ENCODE results near the gene TCTA.

TCTA gene

GRCh38 chr3:49410846-49411534 is 1.2 kb upstream of the TCTA start:
- no peak for DNase-seq

DNA sequence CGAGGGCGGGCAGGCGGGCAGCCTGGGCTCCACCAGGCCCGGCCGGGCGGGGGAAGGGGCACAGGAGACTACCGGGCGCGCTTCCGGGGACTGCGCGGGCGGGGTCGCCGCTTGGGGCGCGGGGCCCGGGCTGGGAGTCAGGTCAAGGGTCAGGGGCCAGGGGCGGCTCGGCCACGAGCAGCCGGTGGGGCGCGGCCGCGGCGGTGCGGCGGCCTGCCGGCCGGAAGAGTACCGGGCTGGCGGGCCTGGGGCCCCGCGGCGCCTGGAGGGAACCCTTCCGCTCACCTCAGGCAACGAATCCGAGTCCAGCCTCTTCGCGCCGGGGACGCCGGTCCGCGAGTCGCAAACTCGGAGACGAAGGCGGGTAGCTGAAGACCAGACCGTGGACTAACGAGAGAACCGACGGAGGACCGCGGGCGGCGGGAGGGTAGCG is 672 bp upstream of the TCTA start:
- peak; percentile 64 for DNase-seq

DNA sequence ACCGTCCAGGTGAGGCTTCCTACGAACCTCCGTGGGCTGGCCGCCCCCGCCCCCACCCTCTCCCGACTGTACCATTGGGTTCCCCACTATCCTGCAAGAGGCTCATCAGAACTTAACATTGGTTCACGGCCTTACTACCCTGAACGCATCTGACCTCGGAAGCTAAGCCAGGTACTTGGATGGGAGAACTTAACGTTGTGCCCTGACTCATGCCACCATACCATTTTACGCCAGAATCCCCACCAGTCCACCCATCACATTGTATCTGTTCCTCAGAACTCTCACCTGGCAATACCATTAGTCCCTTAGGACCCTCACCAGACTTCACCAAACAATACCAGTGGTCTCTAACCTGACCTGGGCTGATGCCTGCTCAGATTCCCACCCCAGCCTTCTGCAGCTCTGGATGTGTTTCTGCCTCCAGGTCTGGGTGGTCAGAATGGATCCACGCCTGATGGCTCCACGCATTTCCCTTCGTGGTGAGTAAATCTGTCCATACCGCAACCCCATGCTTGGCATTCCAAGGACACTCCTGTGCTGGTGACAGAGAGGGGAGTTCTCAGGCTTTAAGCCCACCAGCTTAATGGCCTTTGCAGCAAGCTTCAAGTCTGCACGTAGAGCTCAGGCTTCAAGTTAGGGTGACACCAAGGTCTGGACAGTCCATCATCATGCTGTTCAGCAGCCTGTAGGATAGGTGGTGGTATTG is 562 bp downstream of the TCTA start:
- no peak for DNase-seq

DNA sequence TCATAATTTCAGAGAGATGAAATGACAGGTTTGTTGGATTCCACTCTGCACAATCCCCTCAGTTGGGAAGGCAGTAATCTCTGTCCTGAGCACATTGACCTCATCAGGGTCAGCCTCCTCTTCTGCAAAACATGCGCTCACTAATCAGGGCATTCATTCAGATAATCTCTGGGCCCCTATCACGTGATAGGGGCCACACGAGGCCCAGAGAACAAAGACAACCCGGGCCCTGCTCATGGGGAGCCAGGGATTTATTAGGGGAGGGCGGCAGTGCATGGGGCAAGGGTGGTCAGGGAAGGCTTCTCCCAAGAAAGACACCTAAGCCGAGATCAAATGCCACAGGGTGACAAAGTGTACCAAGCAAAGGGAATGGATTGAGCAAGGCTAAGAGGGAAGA is 1.1 kb downstream of the TCTA start:
- no peak for DNase-seq

- no peak for DNase-seq
These were observed 2.5 kb downstream of the TCTA start for GRCh38 chr3:49414753-49415152.

DNA sequence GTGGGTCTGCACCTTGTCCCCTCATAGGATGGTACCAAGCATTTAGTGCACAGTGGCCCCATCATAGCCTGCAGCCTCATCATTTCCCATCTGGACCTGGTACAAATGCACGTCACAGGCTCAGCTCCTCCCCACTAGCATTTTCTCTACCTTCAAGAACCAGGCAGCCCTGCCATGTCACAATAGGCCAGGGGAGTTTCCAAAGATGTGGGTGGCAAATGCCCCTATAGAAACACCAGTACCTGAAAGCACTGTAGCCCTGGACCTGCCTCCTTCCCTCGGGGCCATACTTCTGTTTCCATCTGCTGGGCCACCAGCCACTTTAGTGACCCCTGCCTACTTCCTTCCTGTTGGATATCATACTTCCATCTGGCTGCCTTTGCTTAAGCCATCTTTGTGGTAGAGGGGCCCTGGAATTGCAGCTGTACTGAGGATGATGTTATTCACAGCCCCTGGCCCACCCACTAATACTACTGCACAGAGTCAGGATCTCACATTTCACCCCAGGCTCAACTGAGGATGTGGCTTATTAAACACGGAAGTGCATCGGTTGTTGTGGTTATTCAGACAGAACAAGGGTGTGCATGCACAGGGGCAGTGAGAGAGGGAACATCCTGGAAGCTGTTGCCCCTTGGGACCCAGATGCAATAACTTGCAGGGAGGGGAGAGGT is 3.8 kb downstream of the TCTA start:
- DNase-seq = peak; percentile 74

DNA sequence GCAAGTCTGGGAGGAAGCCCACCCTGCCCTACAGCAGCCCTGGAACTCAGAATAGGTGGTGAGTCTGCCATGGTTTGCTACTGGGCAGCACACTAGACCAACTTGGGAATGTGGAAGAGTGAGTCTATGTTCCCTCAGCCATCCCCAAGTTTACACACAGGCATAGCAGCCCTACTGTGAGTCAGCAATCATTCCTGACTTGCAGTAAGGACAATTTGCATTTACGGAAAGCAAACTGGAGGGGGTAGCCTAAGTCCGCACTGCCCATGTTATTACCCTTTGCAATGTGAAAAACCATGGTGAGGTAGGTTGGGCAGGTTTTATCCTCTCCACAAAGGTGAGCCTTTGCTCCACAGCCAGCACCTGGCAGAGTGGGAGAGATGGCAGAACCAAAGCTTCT is 4.6 kb downstream of the TCTA start:
- no peak for DNase-seq

GRCh38 chr3:49417516-49418120 is 5.4 kb downstream of the TCTA start:
- DNase-seq = no peak

- peak; percentile 40 for DNase-seq
These were observed 9.7 kb downstream of the TCTA start for GRCh38 chr3:49421890-49422378.

GRCh38 chr3:49422379-49423248 is 10.4 kb downstream of the TCTA start, which contains the start of gene AMT:
Gene AMT, minus strand, starts transcription at chr3:49422473. Its CDS starts 23 bp downstream, at chr3:49422450.
- DNase-seq = no peak

GRCh38 chr3:49424816-49425215 is 12.6 kb downstream of the TCTA start:
- no peak for DNase-seq

- DNase-seq = no peak
These were observed 15.4 kb downstream of the TCTA start for GRCh38 chr3:49427586-49427985.

GRCh38 chr3:49428752-49429080 is 16.5 kb downstream of the TCTA start:
- no peak for DNase-seq

DNA sequence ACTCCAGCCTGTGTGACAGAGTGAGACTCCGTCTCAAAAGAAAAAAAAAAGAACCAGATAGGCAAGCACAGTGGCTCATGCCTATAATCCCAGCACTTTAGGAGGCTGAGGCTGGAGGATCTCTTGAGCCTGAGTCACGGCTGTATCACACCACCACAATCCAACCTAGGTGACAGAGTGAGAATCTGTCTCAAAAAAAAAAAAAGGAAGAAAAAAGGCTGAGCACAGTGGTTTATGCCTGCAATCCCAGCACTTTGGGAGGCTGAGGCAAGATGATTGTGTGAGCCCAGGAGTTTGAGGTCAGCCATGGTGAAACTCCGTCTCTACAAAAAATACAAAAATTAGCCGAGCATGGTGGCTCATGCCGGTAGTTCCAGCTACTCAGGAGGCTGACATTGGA is 22.5 kb downstream of the TCTA start:
- DNase-seq = no peak

DNA sequence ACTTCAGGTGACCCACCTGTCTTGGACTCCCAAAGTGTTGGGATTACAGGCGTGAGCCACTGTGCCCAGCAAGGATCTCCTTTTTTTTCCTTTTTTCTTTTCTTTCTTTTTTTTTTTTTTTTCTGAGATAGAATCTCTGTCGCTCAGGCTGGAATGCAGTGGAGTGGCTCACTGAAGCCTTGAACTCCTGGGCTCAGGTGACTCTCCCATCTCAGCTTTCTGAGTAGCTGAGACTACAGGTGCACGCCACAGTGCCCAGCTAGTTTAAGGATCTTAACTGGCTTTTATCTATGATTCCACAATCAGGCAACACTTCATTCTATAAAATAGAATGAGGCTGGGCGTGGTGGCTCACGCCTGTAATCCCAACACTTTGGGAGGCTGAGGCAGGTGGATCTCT is 33.2 kb downstream of the TCTA start:
- no peak for DNase-seq

GRCh38 chr3:49453621-49454020 is 41.4 kb downstream of the TCTA start:
- no peak for DNase-seq

DNA sequence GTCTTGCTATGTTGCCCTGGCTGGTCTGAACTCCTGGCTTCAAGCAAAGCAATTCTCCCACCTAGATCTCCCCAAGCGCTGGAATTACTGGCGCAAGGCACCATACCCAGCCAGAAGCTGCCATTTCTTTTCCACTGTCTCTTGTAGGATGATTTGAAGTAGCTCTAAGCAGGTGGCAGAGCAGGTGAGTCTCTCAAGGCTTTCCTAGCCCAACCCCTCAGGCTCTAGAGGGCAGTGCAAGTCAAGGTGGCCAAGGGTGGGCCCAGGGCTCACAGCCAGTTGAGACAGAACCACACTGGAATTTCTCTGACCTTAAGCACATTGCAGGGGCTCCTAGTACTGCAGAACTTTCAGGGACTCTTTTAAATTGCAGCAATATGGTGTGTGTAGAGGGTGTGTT is 42.2 kb downstream of the TCTA start:
- DNase-seq = no peak

- DNase-seq = no peak
These were observed 42.9 kb downstream of the TCTA start for GRCh38 chr3:49454898-49455681.

GRCh38 chr3:49456466-49456865 is 44.2 kb downstream of the TCTA start:
- DNase-seq = no peak

DNA sequence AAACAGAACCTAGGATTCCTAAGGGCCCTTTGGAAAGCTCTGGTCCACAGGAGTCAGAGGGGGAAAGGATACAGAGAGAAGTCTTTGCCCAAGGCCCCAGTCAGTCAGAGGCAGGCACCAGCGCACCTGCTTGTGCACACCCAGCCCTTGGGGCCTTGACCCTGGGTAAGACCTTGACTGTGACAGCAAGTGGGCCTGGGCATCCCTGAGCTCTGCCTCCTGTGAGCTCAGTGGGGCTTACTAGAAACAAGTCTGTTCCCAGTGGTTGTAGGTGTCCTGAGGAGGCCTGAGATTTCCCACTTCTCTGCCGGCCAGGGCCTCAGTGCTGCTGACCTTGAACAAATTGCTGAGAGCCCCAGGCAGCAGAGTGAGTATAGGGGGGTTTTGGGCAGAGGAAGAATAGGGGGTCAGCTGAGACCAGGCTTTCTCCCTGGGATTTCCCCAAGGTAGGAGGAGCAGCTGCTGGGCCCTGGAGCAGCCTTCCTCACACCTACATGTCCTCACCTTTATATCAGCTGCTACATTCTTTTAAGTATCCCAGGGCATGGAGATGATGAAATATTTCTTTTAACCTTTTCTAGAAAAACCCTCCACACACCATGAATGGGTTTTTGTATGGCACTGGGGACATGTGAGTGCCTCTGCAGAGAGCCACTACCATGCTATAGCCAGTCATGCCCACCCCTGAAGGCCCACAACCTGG is 48.1 kb downstream of the TCTA start:
- DNase-seq = no peak

DNA sequence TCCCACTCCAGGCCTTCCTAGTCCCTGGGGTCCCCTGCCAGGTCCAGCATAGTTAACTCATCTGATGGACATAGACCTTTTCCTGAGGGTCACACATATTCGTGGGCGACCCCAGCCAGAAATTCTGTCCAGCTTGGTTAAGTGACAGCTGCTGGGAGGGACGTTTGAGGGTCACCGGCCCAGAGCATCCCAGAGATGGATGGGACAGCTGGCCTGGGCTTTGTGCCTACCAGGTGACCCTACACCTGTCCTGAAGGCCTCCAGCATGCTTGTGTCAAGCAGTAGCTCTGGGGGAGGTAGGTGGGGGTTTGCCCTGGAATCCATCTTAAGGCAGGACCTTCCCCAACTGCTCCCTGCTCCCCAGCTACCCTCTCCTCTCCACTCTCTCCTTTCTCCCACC is 48.7 kb downstream of the TCTA start:
- no peak for DNase-seq
